ENCODE measurements around the gene MYO7A.
A peak's percentile ranks its signal among the peaks of the same experiment; 100 is the strongest.

MYO7A gene

GRCh38 chr11:77129069-77129841 is 1.2 kb downstream of the MYO7A start:
- no peak for DNase-seq

- DNase-seq = no peak
Measured at GRCh38 chr11:77129842-77130756, 2.1 kb downstream of the MYO7A start.

GRCh38 chr11:77130763-77131513 is 2.9 kb downstream of the MYO7A start:
- DNase-seq = peak; percentile 48

- no peak for DNase-seq
Measured at GRCh38 chr11:77131560-77131959, 3.5 kb downstream of the MYO7A start.

GRCh38 chr11:77135069-77135468 is 7.0 kb downstream of the MYO7A start:
- DNase-seq = no peak

- no peak for DNase-seq
Measured at GRCh38 chr11:77136074-77136473, 8.0 kb downstream of the MYO7A start.

GRCh38 chr11:77136784-77137420 is 8.9 kb downstream of the MYO7A start:
- no peak for DNase-seq

- DNase-seq = no peak
Measured at GRCh38 chr11:77137421-77137820, 9.4 kb downstream of the MYO7A start.

GRCh38 chr11:77138106-77138649 is 10.1 kb downstream of the MYO7A start:
- no peak for DNase-seq

- no peak for DNase-seq
Measured at GRCh38 chr11:77139201-77139600, 11.2 kb downstream of the MYO7A start.

- peak; percentile 48 for DNase-seq
Measured at GRCh38 chr11:77140231-77140851, 12.3 kb downstream of the MYO7A start.

GRCh38 chr11:77141034-77141433 is 13.0 kb downstream of the MYO7A start:
- no peak for DNase-seq

GRCh38 chr11:77141475-77141874 is 13.4 kb downstream of the MYO7A start:
- no peak for DNase-seq

GRCh38 chr11:77142091-77142975 is 14.3 kb downstream of the MYO7A start:
- no peak for DNase-seq

- DNase-seq = no peak
Measured at GRCh38 chr11:77143405-77144020, 15.5 kb downstream of the MYO7A start.

GRCh38 chr11:77144196-77144856 is 16.3 kb downstream of the MYO7A start:
- no peak for DNase-seq

GRCh38 chr11:77144857-77145428 is 16.9 kb downstream of the MYO7A start:
- no peak for DNase-seq

GRCh38 chr11:77146261-77147035 is 18.4 kb downstream of the MYO7A start:
- DNase-seq = no peak

- no peak for DNase-seq
Measured at GRCh38 chr11:77147036-77147315, 18.9 kb downstream of the MYO7A start.
